Lung (tissue), 12 donors: Measurements from ENCODE around the gene ANKRD11. TPM values are rescaled to one million over a fixed set of nuclear protein-coding genes. Genes with fewer than 3 reads are reported as not detected.
A peak's percentile ranks its signal among the peaks of the same experiment; 100 is the strongest.

ENCODE experiments used
- ATAC-seq: fragments of 200-7000 bp; cut with Tn5 transposase; one replicate; pipeline ENCODE4 v1.9.1; 2020; ENCODE audit warnings: moderate number of reproducible peaks; ENCODE audit not compliant: insufficient read depth, low FRiP score
- DNase-seq, 3 donors: peaks; one replicate each; pipeline ENCODE4 v3.0.0-alpha.2; 2013 to 2017
- H3K27ac ChIP-seq, 2 donors: one replicate each; pipeline ENCODE4 v1.5.1; 2013; ENCODE audit warnings: mild to moderate bottlenecking in 2 of 2, moderate library complexity in 2 of 2, control low read depth in 1 of 2, inconsistent platforms in 1 of 2, low read depth in 1 of 2, low read length in 1 of 2
- H3K27me3 ChIP-seq, 3 donors: one replicate each; pipeline ENCODE4 v1.5.1; 2013; ENCODE audit warnings: low read length in 2 of 3; ENCODE audit not compliant: control insufficient read depth in 3 of 3, insufficient read depth in 3 of 3
- H3K36me3 ChIP-seq, 4 donors: one replicate each; pipeline ENCODE4 v1.5.1; 2013; ENCODE audit warnings: low read length in 4 of 4, mild to moderate bottlenecking in 1 of 4, moderate library complexity in 1 of 4; ENCODE audit not compliant: control insufficient read depth in 4 of 4, insufficient read depth in 4 of 4
- H3K4me1 ChIP-seq, 5 donors: one replicate each; pipeline ENCODE4 v1.5.1; 2013; ENCODE audit warnings: low read length in 5 of 5, mild to moderate bottlenecking in 2 of 5, moderate library complexity in 1 of 5; ENCODE audit not compliant: control insufficient read depth in 5 of 5, insufficient read depth in 5 of 5
- H3K4me3 ChIP-seq: one replicate; pipeline ENCODE4 v1.5.1; 2013; ENCODE audit warnings: mild to moderate bottlenecking, control low read depth, moderate library complexity
- H3K9ac ChIP-seq, 2 donors: one replicate each; pipeline ENCODE4 v1.5.1; 2013; ENCODE audit warnings: low read length in 2 of 2, control low read depth in 1 of 2; ENCODE audit not compliant: insufficient read depth in 1 of 2
- H3K9me3 ChIP-seq, 4 donors: one replicate each; pipeline ENCODE4 v1.5.1; 2013; ENCODE audit warnings: low read length in 3 of 4, mild to moderate bottlenecking in 1 of 4, moderate library complexity in 1 of 4; ENCODE audit not compliant: control insufficient read depth in 4 of 4, insufficient read depth in 3 of 4
- CTCF ChIP-seq: IDR thresholded peaks from 2 replicates; pipeline ENCODE4 v1.5.1; 2012; ENCODE audit warnings: mild to moderate bottlenecking; ENCODE audit errors: control extremely low read depth, extremely low read depth
- WGBS, 2 donors: extraction: QIAGEN DNeasy Blood & Tissue Kit; methylation state at CpG; one replicate each; pipeline ENCODE4 v1.1.7; 2013; 5-methylcytosine and 5-hydroxymethylcytosine counted together
- polyA plus RNA-seq, 2 donors: library from polyadenylated mRNA; stranded (reverse); fragments of 200-250 nt; gene quantifications; one replicate each; pipeline ENCODE4 v1.2.1, GENCODE V29; 2013
- total RNA-seq, 2 donors: library from RNA; depleted of rRNA in 1 of 2; stranded (reverse); fragments of >200 nt in 1 of 2; gene quantifications; one replicate each; pipeline ENCODE4 v1.2.1, GENCODE V29; 2014 to 2021
- donor health status: control.
- donor health status: control.
- donor health status: Bipolar disorder and iron deficiency.
- donor health status: healthy.
- donor health status: DM: yes; HTN: yes; CAD: no.

Gene ANKRD11
- total and polyA plus RNA-seq, 4 donors = 58.5 to 162 (median 89.5) TPM

- H3K4me1 ChIP-seq = peaks cover 2 to 43% (median 25%) of the 10 kb centered on the region in 5 donors
- WGBS, 2 donors = 91% methylated on average over 10 of the region's 10 CpGs
- H3K27ac ChIP-seq = no peak overlapping the region
- no peak overlapping the region for H3K9ac ChIP-seq
- no peak for DNase-seq
- no peaks in the 10 kb centered on the region for H3K27me3 ChIP-seq
- H3K36me3 ChIP-seq = no peaks in the 10 kb centered on the region
- TF ChIP-seq CTCF = no peak
- no peak for ATAC-seq
- no peak overlapping the region for H3K4me3 ChIP-seq
- H3K9me3 ChIP-seq = no peaks in the 10 kb centered on the region
Observed at GRCh38 chr16:89426736-89427530, 63.4 kb downstream of the ANKRD11 start.

GRCh38 chr16:89425523-89425922, 64.8 kb downstream of the ANKRD11 start:
- Histone ChIP-seq H3K27ac (no peak overlapping the region), H3K9ac (no peak overlapping the region), H3K4me3 (no peak overlapping the region), H3K9me3 (no peaks in the 10 kb centered on the region), H3K4me1 (peaks cover 0 to 36% (median 11%) of the 10 kb centered on the region in 5 donors), H3K36me3 (no peaks in the 10 kb centered on the region), H3K27me3 (no peaks in the 10 kb centered on the region)
- ATAC-seq = no peak
- no peak for DNase-seq
- TF ChIP-seq CTCF = no peak
- 53 to 57% methylated on average over 10 of the region's 10 CpGs for WGBS, 2 donors

- Histone ChIP-seq H3K9me3 (no peaks in the 10 kb centered on the region), H3K4me3 (no peak overlapping the region), H3K4me1 (peaks cover 0 to 36% (median 12%) of the 10 kb centered on the region in 5 donors), H3K27ac (no peak overlapping the region), H3K9ac (no peak overlapping the region), H3K27me3 (no peaks in the 10 kb centered on the region), H3K36me3 (peaks cover 0 to 1% (median 0%) of the 10 kb centered on the region in 4 donors)
- WGBS, 2 donors = 73 to 75% methylated on average over 21 of the region's 21 CpGs
- ATAC-seq = no peak
- no peak for TF ChIP-seq CTCF
- peak in 1 of 3 donors; percentile 28 for DNase-seq
Observed at GRCh38 chr16:89423681-89424260, 66.6 kb downstream of the ANKRD11 start.
